Activated CD8-positive, alpha-beta memory T cell treated with anti-CD3 and anti-CD28 coated beads, Interleukin-2, amount 50 U/mL, for 48 hours (primary cell): ENCODE data around the gene IL1F10.

Experiments
- DNase-seq: peaks from one replicate; pipeline ENCODE4 v3.0.0-alpha.2; 2020

The IL1F10 gene, protein sequence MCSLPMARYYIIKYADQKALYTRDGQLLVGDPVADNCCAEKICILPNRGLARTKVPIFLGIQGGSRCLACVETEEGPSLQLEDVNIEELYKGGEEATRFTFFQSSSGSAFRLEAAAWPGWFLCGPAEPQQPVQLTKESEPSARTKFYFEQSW

DNA sequence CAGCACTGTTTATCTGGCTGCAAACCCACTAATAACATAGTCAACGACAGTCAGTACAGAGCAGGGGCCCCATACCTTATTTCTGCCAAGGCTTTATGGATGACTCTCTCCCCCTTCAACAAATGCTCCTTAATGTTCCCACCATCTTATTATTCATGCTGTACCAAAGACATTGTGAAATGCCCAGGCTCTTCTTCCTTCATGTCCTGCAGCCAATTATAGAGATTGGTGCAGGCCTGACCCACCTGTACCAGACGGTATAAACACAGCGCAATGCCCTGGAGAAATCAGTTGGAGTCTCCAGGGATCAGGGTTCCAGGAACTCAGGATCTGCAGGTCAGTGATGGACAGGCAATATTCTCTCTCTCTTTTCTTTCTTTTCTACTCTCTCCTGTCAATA is at the start of gene IL1F10:
TSS of gene IL1F10 (plus strand) at position 290 of the 400 bp plus-strand sequence. CDS start 4,769 bp downstream, outside the sequence.
- DNase-seq = no peak

DNA sequence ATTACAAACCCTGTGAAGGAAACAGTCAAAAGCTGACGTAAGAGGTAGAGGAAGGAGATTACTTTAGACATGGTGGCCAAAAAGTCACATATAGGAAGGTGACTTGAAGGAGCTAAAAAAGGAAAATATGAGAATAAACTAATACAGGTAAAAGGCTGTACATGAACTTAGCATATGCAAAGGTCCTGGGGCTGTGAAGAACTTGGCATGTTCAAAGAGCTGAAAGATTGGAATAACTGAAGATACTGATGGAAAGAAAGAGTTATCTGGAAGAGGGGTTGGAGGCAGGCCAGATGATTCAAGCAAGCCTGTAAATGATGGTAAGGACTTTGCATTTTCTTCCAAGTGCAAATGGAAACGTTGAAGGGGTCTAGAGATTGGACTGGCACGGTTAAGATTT is 49.3 kb upstream of the IL1F10 start:
- no peak for DNase-seq

DNA sequence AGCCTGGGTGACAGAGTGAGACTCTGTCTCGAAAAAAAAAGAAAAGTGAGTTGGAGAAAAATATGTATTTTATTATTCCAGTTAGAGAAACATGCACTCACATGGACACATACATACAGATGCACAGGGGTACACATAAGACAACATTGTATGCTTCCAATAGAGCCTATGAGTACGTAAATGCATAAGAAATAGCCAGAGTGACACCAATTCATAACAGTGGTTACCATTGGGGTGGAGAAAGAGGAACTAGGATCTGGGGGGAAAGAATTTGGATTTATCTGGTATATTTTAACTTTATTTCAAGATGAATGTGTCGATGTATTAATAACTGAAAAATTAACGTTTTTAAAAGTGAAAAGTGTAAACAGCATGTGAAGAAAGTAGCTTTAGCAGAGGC is 46.5 kb upstream of the IL1F10 start:
- no peak for DNase-seq

DNA sequence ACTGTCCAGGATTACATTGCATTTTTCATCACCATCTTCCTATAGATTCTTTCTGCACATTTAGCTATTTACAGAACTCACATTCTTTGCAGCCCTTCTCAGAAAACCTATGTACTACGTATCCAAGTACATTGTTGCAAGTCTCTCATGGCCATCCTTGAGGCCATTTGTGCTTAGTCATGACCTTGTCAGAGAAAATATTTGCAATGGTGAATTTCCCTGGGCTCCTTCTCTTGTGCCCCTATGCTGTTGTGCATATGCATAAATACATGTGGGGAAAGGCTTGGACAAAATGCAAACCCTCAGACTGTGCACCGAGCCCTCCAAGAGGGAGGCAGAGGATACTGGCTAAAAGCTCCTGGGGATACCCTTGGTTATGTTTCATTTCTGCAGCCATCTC is 43.0 kb upstream of the IL1F10 start:
- no peak for DNase-seq

DNA sequence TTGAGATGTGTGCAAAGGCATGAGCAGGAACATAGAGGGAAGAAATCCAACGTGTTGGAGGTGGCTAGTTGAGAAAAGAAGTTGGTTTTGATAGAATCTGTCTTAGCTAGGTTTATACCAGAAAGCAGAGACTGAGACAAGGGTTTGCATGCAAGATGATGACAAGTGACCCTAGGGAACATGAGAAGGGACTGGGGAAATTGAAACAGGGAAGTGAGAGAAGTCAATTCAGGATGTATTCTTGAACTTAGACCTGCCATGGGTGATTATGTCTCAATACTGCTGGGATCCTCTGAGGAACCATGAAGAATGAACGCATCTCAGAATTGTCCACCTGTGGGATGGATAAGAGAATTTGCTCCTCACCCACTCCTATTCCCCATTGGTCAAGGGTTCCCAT is 42.0 kb upstream of the IL1F10 start:
- no peak for DNase-seq

DNA sequence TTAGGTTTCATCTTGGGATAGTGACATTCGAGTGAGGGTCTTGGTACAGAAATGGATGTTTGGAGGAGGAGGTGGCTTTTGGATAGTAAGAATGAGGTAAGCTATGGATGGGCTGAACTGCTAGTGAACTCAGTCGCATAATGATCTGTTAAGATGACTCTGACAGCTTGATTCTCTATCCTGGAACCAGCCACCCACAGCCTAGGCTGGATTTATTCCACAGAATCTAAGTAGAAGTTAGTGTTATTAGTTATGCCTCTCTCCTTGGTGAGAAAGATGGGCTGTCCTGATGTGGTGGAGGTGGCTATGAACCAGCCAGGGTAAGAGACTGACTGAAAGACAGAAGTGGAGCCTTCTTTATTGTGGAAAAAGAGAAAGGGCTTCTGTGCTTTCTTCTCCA is 40.1 kb upstream of the IL1F10 start:
- DNase-seq = no peak

DNA sequence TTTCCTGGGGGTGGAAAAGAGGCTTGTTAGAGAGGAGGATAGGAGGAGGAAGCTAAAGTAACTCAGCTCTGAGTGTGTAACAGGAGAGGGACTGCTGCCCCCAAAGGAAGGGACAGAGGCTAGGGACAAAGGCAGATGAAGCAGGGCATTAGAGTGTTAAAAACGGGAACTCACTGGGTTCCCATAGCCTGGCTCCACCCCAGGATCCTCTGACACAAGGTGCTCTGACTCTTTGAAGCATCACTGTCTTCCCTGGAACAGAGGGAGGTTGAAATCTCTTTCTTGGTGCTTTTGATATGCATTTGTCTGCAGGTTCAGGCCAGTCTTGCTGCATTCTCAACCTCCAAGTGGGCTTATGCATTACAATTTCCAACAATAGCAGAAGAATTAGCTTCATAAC is 39.7 kb upstream of the IL1F10 start:
- no peak for DNase-seq

DNA sequence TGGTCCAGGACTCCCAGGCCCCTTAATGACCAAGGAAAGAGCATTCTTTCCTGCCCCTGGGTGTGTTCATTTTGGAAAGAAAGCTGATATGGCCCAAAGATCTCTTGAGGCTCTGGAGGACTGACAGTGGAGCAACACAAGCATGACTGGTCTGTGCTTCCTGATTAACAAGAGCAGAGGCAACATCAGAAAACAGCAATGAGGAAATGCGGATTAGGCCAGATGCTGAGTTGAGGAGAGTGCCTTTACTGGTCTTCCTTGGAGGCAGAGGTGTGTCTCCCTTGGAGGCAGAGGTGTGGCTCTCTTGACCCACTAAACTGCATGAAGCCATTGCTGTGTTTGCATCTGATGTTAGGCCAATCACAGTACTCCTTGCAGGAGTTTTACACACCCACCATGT is 35.0 kb upstream of the IL1F10 start:
- DNase-seq = no peak

DNA sequence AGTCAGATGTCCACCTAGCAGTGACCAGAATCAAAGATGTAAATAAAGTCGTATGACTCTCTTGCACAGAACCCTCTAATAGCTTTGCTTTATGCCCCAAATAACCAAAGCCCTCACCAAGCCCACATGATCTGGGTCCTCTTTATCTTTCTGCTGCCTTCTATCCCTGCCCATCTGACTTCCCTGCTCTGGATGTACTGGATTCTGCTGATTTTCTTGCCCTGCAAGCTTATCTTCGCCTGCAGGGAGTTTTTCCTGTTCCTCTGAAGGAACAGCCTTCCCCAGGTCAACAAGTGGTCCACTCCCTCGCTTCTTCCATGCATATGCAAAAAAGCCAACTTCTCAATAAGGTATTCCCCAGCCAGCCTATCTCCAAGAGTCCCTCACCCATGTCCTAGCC is 33.8 kb upstream of the IL1F10 start:
- DNase-seq = no peak

DNA sequence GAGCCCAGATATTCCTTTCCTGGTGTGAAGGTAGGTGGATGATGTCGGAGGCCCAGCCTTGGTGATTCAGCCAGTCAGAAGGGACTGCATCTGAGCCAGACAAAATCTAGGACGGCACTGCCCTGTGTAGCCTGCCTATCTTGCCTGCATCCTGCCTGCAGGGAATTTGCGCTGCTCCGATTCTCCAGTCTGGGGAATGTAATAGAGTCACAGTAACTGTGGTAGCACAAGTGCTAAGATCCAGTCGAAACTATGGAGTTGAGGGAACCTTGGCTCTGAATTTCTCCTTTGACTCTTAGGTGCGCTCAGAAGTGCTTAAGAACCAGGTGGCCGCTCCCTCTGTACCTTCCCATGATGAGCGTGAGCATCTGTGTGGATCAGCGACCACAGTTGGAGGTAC is 31.0 kb upstream of the IL1F10 start:
- no peak for DNase-seq

DNA sequence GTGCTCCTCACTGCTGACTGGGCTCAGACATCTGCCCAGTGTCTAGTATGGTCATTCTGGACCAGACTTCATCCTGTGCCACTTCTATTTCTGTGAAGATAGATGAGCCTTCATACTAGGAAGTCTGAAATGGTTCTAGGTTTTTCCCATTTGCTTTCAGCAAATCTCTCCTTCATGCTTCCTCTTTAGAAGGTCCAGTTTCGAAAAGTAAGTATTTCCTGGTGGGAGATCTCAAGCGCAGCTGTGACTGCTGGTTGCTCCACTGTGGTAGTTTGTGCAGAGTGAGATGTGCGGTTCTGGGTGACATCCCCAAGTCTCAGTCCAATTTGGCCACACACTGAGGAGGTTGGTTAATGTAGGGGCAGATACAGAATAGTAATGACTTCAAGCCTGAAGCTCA is 29.5 kb upstream of the IL1F10 start:
- no peak for DNase-seq

DNA sequence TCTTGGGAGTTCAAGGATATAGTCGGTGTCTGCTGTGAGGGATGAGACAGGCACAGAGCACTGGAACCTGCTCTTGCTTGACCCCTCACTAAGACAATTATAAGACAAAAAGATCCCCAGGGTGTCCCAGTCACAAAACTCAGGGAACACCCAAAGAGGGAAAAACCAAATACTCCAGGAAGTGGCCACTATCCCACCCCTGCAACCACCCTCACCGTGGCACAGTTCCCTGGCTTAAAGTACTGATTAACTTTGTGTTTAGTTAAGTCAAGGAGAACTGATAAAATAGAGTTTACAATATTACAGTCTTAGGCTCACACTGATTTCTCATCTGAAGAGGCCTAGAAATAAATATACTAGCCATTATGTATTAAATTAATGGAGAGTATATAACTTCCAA is 28.6 kb upstream of the IL1F10 start:
- no peak for DNase-seq

DNA sequence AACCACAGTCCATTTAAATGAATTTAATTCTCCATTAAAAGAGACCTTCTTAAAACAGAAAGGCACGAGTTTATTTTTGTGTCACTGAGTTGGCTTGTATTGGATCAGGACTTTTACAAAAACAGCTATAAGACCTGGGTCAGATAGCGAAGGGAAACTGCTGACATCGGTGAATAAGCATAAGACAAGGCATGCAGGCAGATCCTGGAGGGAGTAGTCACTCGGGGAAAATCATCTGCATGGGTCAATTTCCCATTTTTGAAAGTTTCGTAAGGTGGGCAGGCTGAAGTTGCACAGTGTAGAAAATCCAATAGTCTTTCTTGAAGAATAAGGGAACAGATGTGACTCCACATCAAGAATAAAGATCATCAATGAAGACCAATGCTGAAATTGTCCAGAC is 28.1 kb upstream of the IL1F10 start:
- DNase-seq = no peak

DNA sequence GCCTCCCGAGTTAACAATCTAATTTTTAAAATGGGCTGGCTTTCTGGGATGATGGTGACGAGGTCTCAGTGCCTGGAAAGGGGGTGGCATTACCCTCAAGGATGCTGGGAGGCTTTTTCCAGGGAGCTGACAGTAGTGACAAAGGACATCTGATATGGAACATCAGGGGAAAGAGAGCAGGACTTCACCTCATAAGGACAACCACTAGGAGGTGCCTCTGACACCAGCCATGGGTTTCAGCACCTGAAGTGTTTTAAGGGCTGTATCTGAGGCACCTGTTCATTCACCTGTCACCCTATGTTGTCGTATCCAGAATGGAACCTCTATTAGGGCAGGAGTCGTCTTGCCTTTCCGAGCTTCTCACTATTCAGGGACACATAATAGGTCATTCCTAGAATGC is 25.9 kb upstream of the IL1F10 start:
- no peak for DNase-seq

DNA sequence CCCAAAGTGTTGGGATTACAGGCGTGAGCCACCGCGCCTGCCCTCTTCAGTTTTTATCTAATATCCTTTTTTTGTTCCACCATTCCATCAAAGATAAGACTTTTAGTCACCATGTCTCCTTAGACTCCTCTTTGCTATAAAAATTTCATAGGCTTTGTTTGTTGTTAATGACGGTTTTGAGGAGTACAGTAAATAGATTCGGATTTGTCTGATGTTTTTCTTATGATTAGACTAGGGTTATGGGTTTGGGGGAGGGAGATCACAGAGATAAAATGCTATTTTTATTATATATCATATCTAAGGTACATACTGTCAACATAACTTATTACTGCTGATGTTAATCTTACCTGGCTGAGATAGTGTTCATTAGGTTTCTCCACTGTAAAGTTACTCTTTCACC is 21.3 kb upstream of the IL1F10 start:
- DNase-seq = no peak

DNA sequence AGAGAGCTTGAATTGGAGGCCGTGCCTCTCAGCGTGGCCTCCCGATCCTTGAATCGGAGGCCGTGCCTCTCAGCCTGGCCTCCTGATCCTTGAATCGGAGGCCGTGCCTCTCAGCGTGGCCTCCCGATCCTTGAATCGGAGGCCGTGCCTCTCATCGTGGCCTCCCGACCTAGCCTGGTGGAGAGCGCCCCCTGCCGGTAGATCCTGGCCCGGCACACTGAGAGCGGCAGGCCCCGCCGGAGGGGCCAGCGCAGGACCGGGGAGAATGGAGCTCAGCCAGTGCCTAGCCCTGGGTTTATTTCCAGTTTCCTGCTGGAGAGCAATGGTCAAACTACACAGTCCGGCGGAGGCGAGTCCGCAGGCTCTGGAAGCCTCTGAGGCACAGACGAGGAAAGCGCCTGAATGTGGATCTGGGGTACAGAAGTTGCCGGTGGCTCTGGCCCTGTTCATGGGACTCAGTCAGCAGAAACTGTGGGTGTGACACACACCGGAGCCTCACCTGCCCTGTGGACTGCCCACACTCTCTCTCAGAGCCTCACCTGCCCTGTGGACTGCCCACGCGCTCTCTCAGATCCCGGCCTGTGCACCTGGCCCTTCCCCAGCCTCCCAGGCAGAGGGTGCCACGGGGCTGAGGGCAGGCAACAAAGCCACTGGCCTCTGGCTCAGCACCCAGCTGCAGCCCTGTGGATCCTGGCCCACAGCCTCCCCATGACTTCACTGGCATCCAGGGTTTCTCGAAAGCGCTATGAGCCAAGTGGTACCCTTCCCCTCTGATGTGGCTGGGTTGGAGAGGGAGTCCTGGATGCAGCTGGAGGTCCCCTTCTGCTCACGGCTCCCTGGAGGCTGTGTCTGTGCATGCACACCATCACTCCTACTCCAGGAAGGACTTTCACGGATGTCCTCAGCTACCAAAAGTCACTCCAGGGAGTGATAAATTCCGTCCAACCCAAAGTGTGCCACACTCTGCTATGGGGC is 16.6 kb upstream of the IL1F10 start:
- DNase-seq = no peak

DNA sequence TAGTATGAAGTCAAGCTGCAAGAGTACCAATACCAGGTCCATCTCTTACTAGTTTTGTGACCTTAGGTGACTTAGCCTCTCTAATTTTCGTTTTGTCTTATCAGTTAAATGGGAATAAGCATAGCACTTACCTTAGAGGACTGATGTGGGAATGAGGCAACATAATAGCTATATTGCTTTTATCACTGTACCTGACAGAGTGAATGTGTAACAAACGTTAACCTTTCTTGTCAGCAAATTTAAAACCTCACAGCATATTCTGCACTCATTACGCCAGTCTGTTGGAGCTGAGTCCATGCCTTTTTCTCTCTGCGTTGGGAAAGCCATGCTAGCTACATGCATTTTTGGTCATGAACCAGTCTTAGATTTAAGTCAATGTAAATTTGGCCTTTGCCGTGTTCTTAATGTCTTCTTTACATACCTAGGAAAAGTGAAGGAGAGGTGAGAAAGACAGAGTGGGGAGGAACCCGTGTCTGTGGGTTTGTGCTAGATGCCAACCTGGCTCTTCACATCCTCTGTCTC is 15.3 kb upstream of the IL1F10 start, which contains the start of gene IL36B:
TSS of gene IL36B (minus strand) at position 472 of the 522 bp plus-strand sequence.
- no peak for DNase-seq

DNA sequence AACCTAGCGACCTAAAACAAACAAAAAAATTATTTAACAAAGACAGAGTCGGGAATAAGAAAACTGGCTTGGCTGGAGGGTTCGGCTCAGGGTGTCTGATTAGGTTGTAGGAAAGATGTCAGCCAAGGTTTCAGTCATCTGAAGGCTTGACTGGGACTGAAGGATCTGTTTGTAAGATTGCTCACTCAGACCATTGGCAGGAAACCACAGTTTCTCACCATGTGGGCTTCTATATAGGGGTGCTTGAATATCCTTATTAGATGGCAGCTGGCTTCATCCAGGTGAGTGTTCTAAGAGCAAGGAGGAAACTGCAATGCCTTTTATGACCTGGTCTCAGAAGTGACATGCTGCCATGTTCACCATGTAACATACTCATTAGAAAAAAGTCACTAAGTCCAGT is 14.1 kb upstream of the IL1F10 start:
- no peak for DNase-seq

DNA sequence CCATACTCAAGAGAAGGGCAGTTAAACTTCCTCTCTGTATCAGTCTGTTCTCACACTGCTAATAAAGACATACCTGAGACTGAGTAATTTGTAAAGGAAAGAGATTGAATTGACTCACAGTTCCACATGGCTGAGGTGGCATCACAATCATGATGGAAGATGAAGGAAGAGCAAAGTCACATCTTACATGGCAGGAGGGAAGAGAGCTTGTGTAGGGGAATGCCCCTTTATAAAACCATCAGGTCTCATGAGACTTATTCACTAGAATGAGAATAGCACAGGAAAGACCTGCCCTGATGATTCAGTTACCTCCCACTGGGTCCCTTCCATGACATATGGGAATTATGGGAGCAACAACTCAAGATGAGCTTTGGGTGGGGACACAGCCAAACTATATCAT is 13.7 kb upstream of the IL1F10 start:
- DNase-seq = no peak

DNA sequence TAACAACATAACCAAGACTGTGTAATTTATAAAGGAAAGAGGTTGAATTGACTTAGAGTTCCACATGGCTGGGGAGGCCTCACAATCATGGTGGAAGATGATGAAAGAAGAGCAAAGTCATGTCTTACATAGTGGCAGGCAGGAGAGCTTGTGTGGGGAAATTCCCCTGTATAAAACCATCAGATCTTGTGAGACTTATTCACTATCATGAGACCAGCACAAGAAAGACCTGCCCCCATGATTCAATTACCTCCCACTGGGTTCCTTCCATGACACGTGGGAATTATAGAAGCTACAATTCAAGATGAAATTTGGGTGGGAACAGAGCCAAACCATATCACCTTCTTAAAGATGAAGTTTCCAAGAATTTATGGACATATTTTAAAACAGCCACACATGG is 11.2 kb upstream of the IL1F10 start:
- DNase-seq = no peak

DNA sequence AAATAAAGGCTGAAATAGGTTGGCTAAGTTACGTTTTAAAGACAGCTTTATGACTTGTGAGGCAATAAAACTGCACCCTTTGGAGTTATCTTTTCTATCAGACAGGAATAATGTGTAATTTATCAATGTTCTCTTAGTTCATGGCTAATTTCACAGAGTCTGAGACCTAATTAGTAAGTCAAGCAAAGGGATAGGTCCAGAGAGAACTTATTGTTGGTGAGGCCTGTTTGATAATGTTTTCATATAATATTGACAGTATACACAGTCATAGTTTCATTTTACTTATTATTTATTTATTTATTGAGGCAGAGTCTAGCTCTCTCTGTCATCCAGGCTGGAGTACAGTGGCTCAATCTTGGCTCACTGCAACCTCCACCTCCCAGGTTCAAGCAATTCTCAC is 10.7 kb upstream of the IL1F10 start:
- no peak for DNase-seq

DNA sequence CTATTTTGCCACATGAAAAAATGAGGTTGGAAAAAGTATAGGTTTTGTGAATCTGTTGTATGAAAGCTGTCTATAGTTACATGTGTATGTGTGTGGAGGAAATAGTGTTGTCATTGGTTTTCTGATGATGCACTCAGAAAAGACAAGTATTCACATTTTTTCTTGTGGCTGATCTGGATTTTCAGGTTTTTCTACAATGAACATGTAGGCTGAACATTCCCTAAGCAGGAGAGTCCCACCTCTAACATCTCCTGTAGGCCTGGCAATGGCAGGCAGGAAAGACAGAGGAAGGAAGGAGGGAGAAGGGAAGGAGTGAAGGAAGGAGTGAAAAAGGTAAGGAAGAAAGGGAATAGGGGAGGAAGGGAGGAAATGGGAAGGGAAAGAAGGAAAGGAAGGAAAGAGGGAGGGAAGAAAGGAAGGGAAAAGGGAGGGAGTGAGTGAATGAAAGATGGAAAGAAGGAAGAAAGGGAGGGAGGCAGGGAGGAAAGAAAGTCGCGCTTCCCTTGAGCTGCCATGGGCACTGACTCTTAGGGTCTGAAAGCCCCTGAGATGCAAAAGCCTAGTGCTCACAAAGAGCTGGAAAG is 9.3 kb upstream of the IL1F10 start:
- DNase-seq = no peak

DNA sequence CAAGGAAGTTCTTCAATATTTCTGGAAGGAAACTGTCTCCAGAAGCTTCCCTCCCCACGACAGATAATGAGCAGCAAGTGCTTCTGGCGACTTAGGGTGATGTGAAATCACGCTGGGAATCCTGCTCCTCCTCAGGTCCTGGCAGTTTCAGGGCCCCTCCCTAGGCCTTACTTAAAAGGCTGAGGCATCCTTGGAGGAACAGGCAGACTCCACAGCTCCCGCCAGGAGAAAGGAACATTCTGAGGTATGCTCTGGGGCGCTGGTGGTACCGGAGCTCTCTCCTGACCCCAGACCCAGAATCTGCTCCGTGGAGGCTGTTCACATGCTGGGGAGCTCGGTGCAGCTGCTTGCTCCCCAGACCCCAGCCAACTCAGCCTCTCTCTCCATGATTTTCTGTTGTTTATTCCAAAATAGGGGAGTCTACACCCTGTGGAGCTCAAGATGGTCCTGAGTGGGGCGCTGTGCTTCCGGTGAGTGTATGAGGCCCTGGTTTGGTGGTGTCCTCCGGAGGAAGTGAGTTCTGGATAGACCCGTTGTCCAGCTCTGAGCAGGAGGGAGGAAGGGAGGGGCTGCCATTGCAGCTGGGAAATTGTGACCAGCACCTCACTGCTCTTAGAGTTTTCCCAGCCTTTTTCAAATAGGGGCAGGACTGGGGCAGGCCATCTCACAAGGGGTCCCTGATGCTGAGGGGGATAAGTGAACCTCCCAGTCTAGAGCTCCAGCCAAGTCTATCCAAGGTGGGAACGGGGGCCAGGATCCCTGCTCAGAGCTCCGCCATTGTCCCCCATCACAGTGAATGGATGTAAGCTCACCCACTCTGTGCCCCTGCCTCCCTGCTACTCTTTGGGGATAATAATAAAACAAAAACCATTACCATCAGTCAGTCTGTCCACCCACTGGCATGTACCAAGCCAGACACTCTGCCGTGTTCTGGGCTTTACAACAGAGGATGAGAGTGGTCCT is 8.5 kb upstream of the IL1F10 start, which contains the start of gene IL36RN:
TSS of gene IL36RN (plus strand) at position 201 of the 963 bp plus-strand sequence. CDS start at position 442, 241 bp downstream.
- no peak for DNase-seq
